Ovary (tissue), 3 donors: Measurements from ENCODE around the gene SLC66A3.

Experiments used
- EP300 ChIP-seq: sonication (generic); formaldehyde crosslinking; IDR thresholded peaks from one replicate; pipeline ENCODE4 v1.6.1; 2017; ENCODE audit warnings: antibody characterized with exemption
- POLR2A ChIP-seq: fragments of 450-650 bp; IDR thresholded peaks from one replicate; pipeline ENCODE4 v1.6.1; 2017; ENCODE audit warnings: antibody characterized with exemption, mild to moderate bottlenecking, moderate library complexity
- TF ChIP-seq, protein P1 (sequence below), 3 donors: fragments of 450-650 bp in 2 of 3; fragments of 200-600 bp in 1 of 3; IDR thresholded peaks; one replicate each; pipeline versions ENCODE4 v1.5.1 to v1.8.0; 2016 to 2022; ENCODE audit warnings: antibody characterized with exemption in 3 of 3, mild to moderate bottlenecking in 1 of 3
- donor health status: DM: no; HTN: no; CAD: no.

DNA sequence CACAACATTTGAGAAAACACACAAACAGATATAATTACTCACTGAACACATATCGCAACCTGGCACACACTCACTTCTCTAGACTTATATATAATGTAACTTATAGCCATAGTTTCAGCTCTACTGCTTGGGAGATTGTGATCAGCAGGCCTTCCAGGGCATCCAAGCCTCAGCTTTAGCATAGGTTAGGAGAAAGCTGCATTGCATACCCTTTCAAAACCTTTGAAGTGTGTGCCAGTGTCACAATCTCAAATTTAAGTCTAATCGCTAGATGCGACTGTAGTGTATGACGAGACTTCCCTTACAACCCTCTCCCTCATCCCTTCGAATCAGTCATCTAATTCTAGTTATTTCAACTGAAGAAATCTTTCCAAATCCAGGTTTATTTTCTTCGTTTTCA lies 30.9 kb downstream of the SLC66A3 start:
- TF ChIP-seq, protein P1, sequence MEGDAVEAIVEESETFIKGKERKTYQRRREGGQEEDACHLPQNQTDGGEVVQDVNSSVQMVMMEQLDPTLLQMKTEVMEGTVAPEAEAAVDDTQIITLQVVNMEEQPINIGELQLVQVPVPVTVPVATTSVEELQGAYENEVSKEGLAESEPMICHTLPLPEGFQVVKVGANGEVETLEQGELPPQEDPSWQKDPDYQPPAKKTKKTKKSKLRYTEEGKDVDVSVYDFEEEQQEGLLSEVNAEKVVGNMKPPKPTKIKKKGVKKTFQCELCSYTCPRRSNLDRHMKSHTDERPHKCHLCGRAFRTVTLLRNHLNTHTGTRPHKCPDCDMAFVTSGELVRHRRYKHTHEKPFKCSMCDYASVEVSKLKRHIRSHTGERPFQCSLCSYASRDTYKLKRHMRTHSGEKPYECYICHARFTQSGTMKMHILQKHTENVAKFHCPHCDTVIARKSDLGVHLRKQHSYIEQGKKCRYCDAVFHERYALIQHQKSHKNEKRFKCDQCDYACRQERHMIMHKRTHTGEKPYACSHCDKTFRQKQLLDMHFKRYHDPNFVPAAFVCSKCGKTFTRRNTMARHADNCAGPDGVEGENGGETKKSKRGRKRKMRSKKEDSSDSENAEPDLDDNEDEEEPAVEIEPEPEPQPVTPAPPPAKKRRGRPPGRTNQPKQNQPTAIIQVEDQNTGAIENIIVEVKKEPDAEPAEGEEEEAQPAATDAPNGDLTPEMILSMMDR (IDR thresholded peaks at IDR 0.05) = no peak
- no peak for TF ChIP-seq EP300
- TF ChIP-seq POLR2A = no peak
